ENCODE data around the gene POLDIP2. TPM values are rescaled to one million over a fixed set of nuclear protein-coding genes. Genes with fewer than 3 reads are reported as not detected.

POLDIP2 gene
- total and polyA plus RNA-seq, 10 of the 15 experiments (the other 5 are each of a cell fraction or from before 2014, with no cell fraction given), result 22.8 to 196 (median 121) TPM

DNA sequence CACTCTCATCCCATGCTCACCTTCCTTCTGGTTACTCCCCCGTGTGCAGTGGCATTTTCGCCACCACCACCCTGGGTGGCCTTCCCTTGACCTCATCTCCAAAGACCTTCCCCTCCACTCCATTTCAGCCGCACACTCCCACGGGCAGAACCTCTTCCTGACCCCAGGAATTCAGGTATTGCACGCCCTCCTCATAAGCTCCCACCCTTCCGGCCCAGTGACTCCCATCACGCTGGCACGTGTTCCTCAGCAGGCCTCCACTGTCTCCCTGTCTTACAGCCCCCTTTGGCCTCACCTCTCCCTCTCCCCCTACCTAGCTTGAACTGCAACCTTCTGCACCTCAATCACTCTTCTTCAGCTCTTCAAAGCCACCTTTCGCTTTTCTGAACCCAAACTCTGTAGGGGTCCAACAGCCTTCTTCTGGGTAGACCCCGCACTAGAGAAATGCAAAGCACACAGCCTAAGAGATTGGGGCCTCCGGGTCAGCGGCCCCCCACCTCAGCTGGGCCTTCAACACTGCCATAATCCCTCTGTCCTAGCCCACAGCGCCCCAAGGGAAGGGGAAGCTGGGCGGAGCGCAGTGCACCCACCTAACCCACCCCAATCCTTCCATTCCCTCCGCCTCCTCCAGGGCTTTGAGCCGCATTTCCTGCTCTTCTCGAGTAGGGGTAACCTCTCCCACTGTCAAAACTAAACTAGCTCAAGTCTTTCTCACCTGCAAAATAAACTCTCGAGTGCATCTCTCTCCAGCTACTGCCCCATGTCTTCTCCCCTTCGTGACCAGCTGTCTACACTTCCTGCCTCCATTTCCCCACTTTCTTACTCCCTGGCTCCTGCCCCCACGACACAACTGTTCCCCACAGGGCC is 40.0 kb downstream of the POLDIP2 start:
- SMC1A ChIA-PET (ENCODE audit: uncharacterized antibody, unreplicated experiment), result interaction anchor here (0.8 to 2.2 kb wide), 2 partner anchors 15 to 17 kb away, joined by 3 to 12 read pairs; partner anchors contain the start of genes IFT20 and TNFAIP1
- RAD21 ChIA-PET (ENCODE audit: unreplicated experiment), result interaction anchor here (1.0 kb wide), 1 partner anchor 18 kb away, joined by 5 read pairs; the partner anchor contains the start of genes IFT20 and TNFAIP1
- no peaks in the 10 kb centered on the region for H3K27me3 ChIP-seq (replicated peaks in 1 of 2; ENCODE audit: control insufficient read depth in 2 of 2, insufficient read depth in 2 of 2, low read length in 1 of 2)
- H3K36me3 ChIP-seq (ENCODE audit: control insufficient read depth in 2 of 2, insufficient read depth in 2 of 2, low read length in 1 of 2), result no peaks in the 10 kb centered on the region; a peak in 2 of 4 replicates
- H2AFZ ChIP-seq (ENCODE audit: control insufficient read depth, low read depth, low read length), result no peak overlapping the region; the same call in 1 of the 2 replicates
- peak overlapping the region; percentile 71 for H3K4me2 ChIP-seq (ENCODE audit: control insufficient read depth, insufficient read depth)
- intact Hi-C loops (cut with micrococcal nuclease; ENCODE audit: unreplicated experiment) (loop anchor here (10.0 kb wide), 1 partner anchor 263 kb away; no protein-coding TSS in a partner anchor), in situ Hi-C loops (cut with MboI) (no loop called here)
- ATAC-seq (no peak), DNase-seq (ENCODE audit: low read depth, low spot score) (no peak), FAIRE-seq (no peak)
- H3K4me1 ChIP-seq (ENCODE audit: control insufficient read depth, insufficient read depth, low read length), result no peaks in the 10 kb centered on the region; the same call in 1 of the 2 replicates
- CTCF ChIA-PET, result interaction anchor here (1.1 to 4.0 kb wide), 2 partner anchors 18 to 84 kb away, joined by 4 to 29 read pairs; partner anchors contain the start of genes IFT20 and TNFAIP1
- no peak overlapping the region for H3K27ac ChIP-seq (ENCODE audit: control insufficient read depth, insufficient read depth)
- no TSS peak for BruUV-seq (replicated peaks)
- peaks cover 33% of the 10 kb centered on the region for H3K79me2 ChIP-seq (ENCODE audit: control insufficient read depth, insufficient read depth, low read length)
- no peak overlapping the region; the same call in 1 of the 2 replicates for H3K9ac ChIP-seq (ENCODE audit: control insufficient read depth, insufficient read depth, low read length)
- no peaks in the 10 kb centered on the region for H3K9me3 ChIP-seq (replicated peaks; ENCODE audit: control insufficient read depth, insufficient read depth, low read length)
- H3K4me3 ChIP-seq, result peak overlapping the region; percentile 68; the same call in 1 of the 2 replicates
- no peak for TF ChIP-seq EZH2 (IDR thresholded peaks at IDR 0.05; ENCODE audit: borderline replicate concordance, control insufficient read depth, low read depth, low read length)
- 90% methylated on average over 21 of the region's 21 CpGs for WGBS (ENCODE audit: insufficient coverage, insufficient replicate concordance, low lambda C conversion rate, missing lambda C conversion rate)
- H4K20me1 ChIP-seq (ENCODE audit: control insufficient read depth, insufficient read depth), result no peaks in the 10 kb centered on the region
- POLR2A ChIA-PET, result interaction anchor here (0.6 to 2.7 kb wide), 4 partner anchors 9 to 177 kb away, joined by 3 to 13 read pairs (median 4); partner anchors contain the start of genes IFT20 and TNFAIP1

DNA sequence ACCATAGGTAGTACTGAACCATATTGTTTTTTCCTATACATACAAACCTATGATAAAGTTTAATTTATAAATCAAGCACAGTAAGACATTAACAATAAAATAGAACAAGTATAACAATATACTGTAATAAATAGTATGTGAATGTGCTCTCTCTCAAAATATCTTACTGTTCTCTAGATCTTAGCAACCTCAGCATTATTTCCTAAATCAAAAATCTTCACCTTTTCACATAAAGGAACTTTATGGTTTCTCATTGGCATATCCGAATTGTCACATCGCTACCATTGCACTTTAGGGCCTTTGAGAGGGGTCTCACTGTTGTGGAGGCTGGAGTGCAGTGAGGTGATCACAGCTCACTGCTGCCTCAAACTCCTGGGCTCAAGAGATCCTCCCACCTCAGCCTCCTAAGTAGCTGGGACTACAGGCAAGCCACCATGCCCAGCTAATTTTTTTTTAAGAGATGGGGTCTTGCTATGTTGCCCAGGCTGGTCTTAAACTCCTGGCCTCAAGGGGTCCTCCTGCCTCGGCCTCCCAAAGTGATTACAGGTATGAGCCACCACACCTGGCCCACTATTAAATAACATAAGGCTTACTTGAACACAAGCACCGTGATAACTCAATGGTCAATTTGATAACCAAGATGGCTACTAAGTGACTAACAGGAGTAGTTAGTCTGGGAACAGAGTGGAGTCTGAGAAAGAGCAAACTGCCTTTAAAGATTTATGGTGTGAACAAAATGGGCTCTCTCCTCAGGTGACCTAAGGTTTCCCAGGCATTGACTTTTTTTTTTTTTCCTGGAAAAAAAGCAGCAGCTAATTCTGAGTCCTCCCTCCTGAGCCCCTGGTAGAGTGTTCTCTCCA is 41.3 kb downstream of the POLDIP2 start:
- DNase-seq (ENCODE audit: low read depth, low spot score) (no peak), ATAC-seq (no peak), FAIRE-seq (no peak)
- CTCF ChIA-PET, result no interaction called here
- Histone ChIP-seq H3K9me3 (replicated peaks; ENCODE audit: control insufficient read depth, insufficient read depth, low read length) (no peaks in the 10 kb centered on the region), H3K36me3 (ENCODE audit: control insufficient read depth in 2 of 2, insufficient read depth in 2 of 2, low read length in 1 of 2) (no peaks in the 10 kb centered on the region; a peak in 2 of 4 replicates), H3K27me3 (replicated peaks in 1 of 2; ENCODE audit: control insufficient read depth in 2 of 2, insufficient read depth in 2 of 2, low read length in 1 of 2) (no peaks in the 10 kb centered on the region), H2AFZ (ENCODE audit: control insufficient read depth, low read depth, low read length) (no peak overlapping the region), H3K79me2 (ENCODE audit: control insufficient read depth, insufficient read depth, low read length) (peaks cover 20% of the 10 kb centered on the region), H3K4me3 (no peak overlapping the region), H4K20me1 (ENCODE audit: control insufficient read depth, insufficient read depth) (no peaks in the 10 kb centered on the region), H3K4me2 (ENCODE audit: control insufficient read depth, insufficient read depth) (no peak overlapping the region), H3K9ac (ENCODE audit: control insufficient read depth, insufficient read depth, low read length) (no peak overlapping the region), H3K27ac (ENCODE audit: control insufficient read depth, insufficient read depth) (no peak overlapping the region), H3K4me1 (ENCODE audit: control insufficient read depth, insufficient read depth, low read length) (no peaks in the 10 kb centered on the region; the same call in 1 of the 2 replicates)
- TF ChIP-seq SMARCA5 (IDR thresholded peaks at IDR 0.05) (no peak), ZNF274 (IDR thresholded peaks at IDR 0.05; ENCODE audit: insufficient read depth, insufficient read length) (no peak), SP1 (IDR thresholded peaks at IDR 0.05; ENCODE audit: low read depth, low read length) (no peak), SREBF2 (IDR thresholded peaks at IDR 0.05; ENCODE audit: low read length) (no peak), ZNF207 (IDR thresholded peaks at IDR 0.05; ENCODE audit: borderline replicate concordance) (no peak), CBX5 (IDR thresholded peaks at IDR 0.05; ENCODE audit: low read depth) (no peak), MXI1 (IDR thresholded peaks at IDR 0.05; ENCODE audit: low read depth, low read length) (no peak), WRNIP1 (IDR thresholded peaks at IDR 0.05; ENCODE audit: borderline replicate concordance, low read depth, low read length) (no peak), JUND (IDR thresholded peaks at IDR 0.05; ENCODE audit: low read depth, low read length) (no peak)
- TF ChIP-seq, protein P1, sequence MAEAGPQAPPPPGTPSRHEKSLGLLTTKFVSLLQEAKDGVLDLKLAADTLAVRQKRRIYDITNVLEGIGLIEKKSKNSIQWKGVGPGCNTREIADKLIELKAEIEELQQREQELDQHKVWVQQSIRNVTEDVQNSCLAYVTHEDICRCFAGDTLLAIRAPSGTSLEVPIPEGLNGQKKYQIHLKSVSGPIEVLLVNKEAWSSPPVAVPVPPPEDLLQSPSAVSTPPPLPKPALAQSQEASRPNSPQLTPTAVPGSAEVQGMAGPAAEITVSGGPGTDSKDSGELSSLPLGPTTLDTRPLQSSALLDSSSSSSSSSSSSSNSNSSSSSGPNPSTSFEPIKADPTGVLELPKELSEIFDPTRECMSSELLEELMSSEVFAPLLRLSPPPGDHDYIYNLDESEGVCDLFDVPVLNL (IDR thresholded peaks at IDR 0.05; ENCODE audit: low read depth, low read length), result no peak
- no TSS peak for BruUV-seq (replicated peaks)
- RAD21 ChIA-PET (ENCODE audit: unreplicated experiment), result no interaction called here
- SMC1A ChIA-PET (ENCODE audit: uncharacterized antibody, unreplicated experiment), result no interaction called here
- 92% methylated on average over 4 of the region's 4 CpGs for WGBS (ENCODE audit: insufficient coverage, insufficient replicate concordance, low lambda C conversion rate, missing lambda C conversion rate)
- in situ Hi-C loops (cut with MboI) (no loop called here), intact Hi-C loops (cut with micrococcal nuclease; ENCODE audit: unreplicated experiment) (loop anchor here (10.0 kb wide), 1 partner anchor 261 kb away; no protein-coding TSS in a partner anchor)
- POLR2A ChIA-PET, result interaction anchor here (1.4 kb wide), 1 partner anchor 10 kb away, joined by 3 read pairs; no protein-coding TSS in a partner anchor

Measured in GM12878 (cell line).